ENCODE measurements around the gene EXOC8.

EXOC8 gene

DNA sequence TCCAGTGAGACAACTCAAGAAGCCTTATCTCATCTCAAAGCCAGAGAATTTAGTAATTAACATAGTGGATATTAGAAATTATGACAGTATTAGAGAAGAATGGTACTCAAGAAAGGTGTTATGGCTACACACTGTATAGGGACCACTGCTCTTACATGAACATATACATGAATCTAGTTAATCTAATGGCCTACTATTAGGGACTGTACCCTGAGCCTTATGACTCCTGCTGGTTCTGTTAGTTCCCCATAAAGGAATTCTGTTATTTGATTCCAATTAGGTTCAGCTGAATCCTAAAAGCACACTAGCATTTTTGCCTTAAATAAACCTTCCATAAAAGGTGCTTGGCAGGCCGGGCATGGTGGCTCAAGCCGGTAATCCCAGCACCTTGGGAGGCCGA, 44.8 kb upstream of the EXOC8 start:
- no CpG with 5 or more reads among the region's 3 CpGs for WGBS (ENCODE audit: extremely low coverage, insufficient coverage, low lambda C conversion rate)
- DNase-seq: no peak
- Histone ChIP-seq H2BK15ac (replicated peaks; ENCODE audit: low read depth) (no peak overlapping the region), H3K56ac (ENCODE audit: low read length) (no peak overlapping the region), H2AK5ac (ENCODE audit: low read length) (no peak overlapping the region), H3K4me1 (ENCODE audit: control insufficient read depth, low read depth, low read length) (no peaks in the 10 kb centered on the region), H2BK5ac (ENCODE audit: low read length) (no peak overlapping the region), H3K9ac (ENCODE audit: low read length) (no peak overlapping the region), H3K79me2 (ENCODE audit: control insufficient read depth, insufficient read depth, low read length) (no peaks in the 10 kb centered on the region), H4K8ac (ENCODE audit: low read depth, low read length) (no peak overlapping the region), H3K4ac (ENCODE audit: low read depth, low read length) (no peak overlapping the region), H3K4me2 (ENCODE audit: low read length) (no peak overlapping the region), H4K5ac (ENCODE audit: low read length) (no peak overlapping the region), H3K18ac (ENCODE audit: low read length) (no peak overlapping the region), H3K79me1 (ENCODE audit: low read length) (no peaks in the 10 kb centered on the region), H3K27me3 (ENCODE audit: insufficient read depth, low read length, poor library complexity) (no peaks in the 10 kb centered on the region), H3K4me3 (ENCODE audit: low read length) (no peak overlapping the region), H2BK120ac (ENCODE audit: low read depth, low read length) (no peak overlapping the region), H3K36me3 (ENCODE audit: control insufficient read depth, insufficient read depth, low read length) (no peaks in the 10 kb centered on the region), H3K27ac (ENCODE audit: low read depth, low read length) (no peak overlapping the region), H3K23ac (ENCODE audit: low read length) (no peak overlapping the region)

DNA sequence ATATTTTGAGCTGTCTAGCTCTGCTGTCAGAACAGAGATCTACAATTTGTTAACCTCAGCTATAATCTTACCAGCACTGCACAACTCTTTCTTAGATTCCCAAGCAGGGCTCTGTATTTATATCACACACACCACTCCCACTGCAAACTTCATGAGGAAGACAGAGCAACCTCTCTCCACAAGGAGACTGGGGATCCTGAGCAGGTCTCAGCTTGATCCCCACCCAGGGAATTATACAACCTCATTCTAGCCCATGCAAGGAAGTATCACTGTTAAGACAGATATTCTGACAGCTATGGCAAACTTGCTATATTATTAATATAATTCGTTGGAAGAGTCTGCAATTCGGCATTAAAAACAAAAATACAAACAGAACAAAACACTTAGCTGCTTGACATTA, 44.1 kb upstream of the EXOC8 start:
- WGBS (ENCODE audit: extremely low coverage, insufficient coverage, low lambda C conversion rate): no CpG with 5 or more reads among the region's 2 CpGs

GRCh38 chr1:231376875-231377549, 39.4 kb upstream of the EXOC8 start:
- H3K79me1 ChIP-seq (ENCODE audit: low read length): no peaks in the 10 kb centered on the region
- WGBS (ENCODE audit: extremely low coverage, insufficient coverage, low lambda C conversion rate): no CpG with 5 or more reads among the region's 5 CpGs
- no peak overlapping the region for H3K4ac ChIP-seq (ENCODE audit: low read depth, low read length)
- H2BK5ac ChIP-seq (ENCODE audit: low read length): no peak overlapping the region
- H3K18ac ChIP-seq (ENCODE audit: low read length): no peak overlapping the region
- H2BK120ac ChIP-seq (ENCODE audit: low read depth, low read length): no peak overlapping the region
- no peak overlapping the region for H2BK15ac ChIP-seq (replicated peaks; ENCODE audit: low read depth)
- DNase-seq: no peak
- no peak overlapping the region for H3K4me2 ChIP-seq (ENCODE audit: low read length)
- no peak overlapping the region for H3K9ac ChIP-seq (ENCODE audit: low read length)
- H3K4me1 ChIP-seq (ENCODE audit: control insufficient read depth, low read depth, low read length): no peaks in the 10 kb centered on the region
- H3K56ac ChIP-seq (ENCODE audit: low read length): no peak overlapping the region
- H3K23ac ChIP-seq (ENCODE audit: low read length): no peak overlapping the region
- H3K27me3 ChIP-seq (ENCODE audit: insufficient read depth, low read length, poor library complexity): no peaks in the 10 kb centered on the region
- no peaks in the 10 kb centered on the region for H3K79me2 ChIP-seq (ENCODE audit: control insufficient read depth, insufficient read depth, low read length)
- H4K5ac ChIP-seq (ENCODE audit: low read length): no peak overlapping the region
- H4K8ac ChIP-seq (ENCODE audit: low read depth, low read length): no peak overlapping the region
- no peaks in the 10 kb centered on the region for H3K36me3 ChIP-seq (ENCODE audit: control insufficient read depth, insufficient read depth, low read length)
- H3K4me3 ChIP-seq (ENCODE audit: low read length): no peak overlapping the region
- no peak overlapping the region for H2AK5ac ChIP-seq (ENCODE audit: low read length)
- H3K27ac ChIP-seq (ENCODE audit: low read depth, low read length): no peak overlapping the region

More for the DNA sequence above, 44.1 kb upstream of the EXOC8 start:
- Histone ChIP-seq H3K23ac (ENCODE audit: low read length) (no peak overlapping the region), H4K5ac (ENCODE audit: low read length) (no peak overlapping the region), H3K4me2 (ENCODE audit: low read length) (no peak overlapping the region), H2BK5ac (ENCODE audit: low read length) (no peak overlapping the region), H2BK120ac (ENCODE audit: low read depth, low read length) (no peak overlapping the region), H3K4me1 (ENCODE audit: control insufficient read depth, low read depth, low read length) (no peaks in the 10 kb centered on the region), H3K18ac (ENCODE audit: low read length) (no peak overlapping the region), H3K79me1 (ENCODE audit: low read length) (no peaks in the 10 kb centered on the region), H2BK15ac (replicated peaks; ENCODE audit: low read depth) (no peak overlapping the region), H3K4me3 (ENCODE audit: low read length) (no peak overlapping the region), H4K8ac (ENCODE audit: low read depth, low read length) (no peak overlapping the region), H3K79me2 (ENCODE audit: control insufficient read depth, insufficient read depth, low read length) (no peaks in the 10 kb centered on the region), H3K27ac (ENCODE audit: low read depth, low read length) (no peak overlapping the region), H3K27me3 (ENCODE audit: insufficient read depth, low read length, poor library complexity) (no peaks in the 10 kb centered on the region), H3K4ac (ENCODE audit: low read depth, low read length) (no peak overlapping the region), H3K9ac (ENCODE audit: low read length) (no peak overlapping the region), H3K56ac (ENCODE audit: low read length) (no peak overlapping the region), H3K36me3 (ENCODE audit: control insufficient read depth, insufficient read depth, low read length) (no peaks in the 10 kb centered on the region), H2AK5ac (ENCODE audit: low read length) (no peak overlapping the region)
- DNase-seq: no peak

DNA sequence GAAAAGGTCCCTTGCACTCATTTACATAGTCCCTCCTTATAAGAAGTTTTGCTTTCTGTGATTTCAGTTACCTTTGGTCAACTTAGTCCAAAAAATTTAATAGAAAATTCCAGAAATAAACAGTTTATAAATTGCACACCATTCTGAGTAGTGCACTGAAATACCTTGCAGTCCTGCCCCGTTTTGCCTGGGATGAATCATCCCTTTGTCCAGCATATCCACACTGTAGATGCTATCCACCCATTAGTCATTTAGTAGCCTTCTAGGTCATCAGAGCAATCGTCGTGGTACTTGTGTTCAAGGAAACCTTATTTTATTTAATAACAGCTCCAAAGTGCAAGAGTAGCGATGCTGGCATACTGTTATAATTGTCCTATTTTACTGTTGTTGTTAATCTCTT, 38.4 kb upstream of the EXOC8 start:
- no CpG with 5 or more reads among the region's 4 CpGs for WGBS (ENCODE audit: extremely low coverage, insufficient coverage, low lambda C conversion rate)
- no peak overlapping the region for H3K4me2 ChIP-seq (ENCODE audit: low read length)
- H4K8ac ChIP-seq (ENCODE audit: low read depth, low read length): no peak overlapping the region
- H3K27ac ChIP-seq (ENCODE audit: low read depth, low read length): no peak overlapping the region
- H3K79me1 ChIP-seq (ENCODE audit: low read length): no peaks in the 10 kb centered on the region
- no peak overlapping the region for H3K9ac ChIP-seq (ENCODE audit: low read length)
- H3K79me2 ChIP-seq (ENCODE audit: control insufficient read depth, insufficient read depth, low read length): no peaks in the 10 kb centered on the region
- H2AK5ac ChIP-seq (ENCODE audit: low read length): no peak overlapping the region
- no peak overlapping the region for H3K23ac ChIP-seq (ENCODE audit: low read length)
- no peak overlapping the region for H2BK120ac ChIP-seq (ENCODE audit: low read depth, low read length)
- H3K36me3 ChIP-seq (ENCODE audit: control insufficient read depth, insufficient read depth, low read length): no peaks in the 10 kb centered on the region
- H2BK5ac ChIP-seq (ENCODE audit: low read length): no peak overlapping the region
- no peak overlapping the region for H3K4ac ChIP-seq (ENCODE audit: low read depth, low read length)
- no peaks in the 10 kb centered on the region for H3K4me1 ChIP-seq (ENCODE audit: control insufficient read depth, low read depth, low read length)
- H3K56ac ChIP-seq (ENCODE audit: low read length): no peak overlapping the region
- H3K27me3 ChIP-seq (ENCODE audit: insufficient read depth, low read length, poor library complexity): no peaks in the 10 kb centered on the region
- H3K4me3 ChIP-seq (ENCODE audit: low read length): no peak overlapping the region
- H4K5ac ChIP-seq (ENCODE audit: low read length): no peak overlapping the region
- H3K18ac ChIP-seq (ENCODE audit: low read length): no peak overlapping the region
- DNase-seq: no peak
- H2BK15ac ChIP-seq (replicated peaks; ENCODE audit: low read depth): no peak overlapping the region

GRCh38 chr1:231374394-231374793, 36.7 kb upstream of the EXOC8 start:
- Histone ChIP-seq H3K4me2 (ENCODE audit: low read length) (no peak overlapping the region), H3K79me1 (ENCODE audit: low read length) (no peaks in the 10 kb centered on the region), H3K27ac (ENCODE audit: low read depth, low read length) (no peak overlapping the region), H4K8ac (ENCODE audit: low read depth, low read length) (no peak overlapping the region), H3K9ac (ENCODE audit: low read length) (no peak overlapping the region), H2BK15ac (replicated peaks; ENCODE audit: low read depth) (no peak overlapping the region), H2BK120ac (ENCODE audit: low read depth, low read length) (no peak overlapping the region), H2BK5ac (ENCODE audit: low read length) (no peak overlapping the region), H3K18ac (ENCODE audit: low read length) (no peak overlapping the region), H3K27me3 (ENCODE audit: insufficient read depth, low read length, poor library complexity) (no peaks in the 10 kb centered on the region), H3K79me2 (ENCODE audit: control insufficient read depth, insufficient read depth, low read length) (no peaks in the 10 kb centered on the region), H4K5ac (ENCODE audit: low read length) (no peak overlapping the region), H3K4ac (ENCODE audit: low read depth, low read length) (no peak overlapping the region), H2AK5ac (ENCODE audit: low read length) (no peak overlapping the region), H3K23ac (ENCODE audit: low read length) (no peak overlapping the region), H3K4me3 (ENCODE audit: low read length) (no peak overlapping the region), H3K36me3 (ENCODE audit: control insufficient read depth, insufficient read depth, low read length) (no peaks in the 10 kb centered on the region), H3K4me1 (ENCODE audit: control insufficient read depth, low read depth, low read length) (no peaks in the 10 kb centered on the region), H3K56ac (ENCODE audit: low read length) (no peak overlapping the region)
- DNase-seq: no peak
- no CpG with 5 or more reads among the region's 4 CpGs for WGBS (ENCODE audit: extremely low coverage, insufficient coverage, low lambda C conversion rate)

- no peak overlapping the region for H3K4me3 ChIP-seq (ENCODE audit: low read length)
- H3K27ac ChIP-seq (ENCODE audit: low read depth, low read length): no peak overlapping the region
- no peak overlapping the region for H2BK5ac ChIP-seq (ENCODE audit: low read length)
- H3K18ac ChIP-seq (ENCODE audit: low read length): no peak overlapping the region
- H3K4ac ChIP-seq (ENCODE audit: low read depth, low read length): no peak overlapping the region
- no peak overlapping the region for H3K4me2 ChIP-seq (ENCODE audit: low read length)
- H2AK5ac ChIP-seq (ENCODE audit: low read length): no peak overlapping the region
- H3K9ac ChIP-seq (ENCODE audit: low read length): no peak overlapping the region
- H2BK15ac ChIP-seq (replicated peaks; ENCODE audit: low read depth): no peak overlapping the region
- H3K79me2 ChIP-seq (ENCODE audit: control insufficient read depth, insufficient read depth, low read length): no peaks in the 10 kb centered on the region
- H2BK120ac ChIP-seq (ENCODE audit: low read depth, low read length): no peak overlapping the region
- no peak overlapping the region for H3K56ac ChIP-seq (ENCODE audit: low read length)
- no peaks in the 10 kb centered on the region for H3K4me1 ChIP-seq (ENCODE audit: control insufficient read depth, low read depth, low read length)
- H3K23ac ChIP-seq (ENCODE audit: low read length): no peak overlapping the region
- no peaks in the 10 kb centered on the region for H3K27me3 ChIP-seq (ENCODE audit: insufficient read depth, low read length, poor library complexity)
- H4K5ac ChIP-seq (ENCODE audit: low read length): no peak overlapping the region
- H4K8ac ChIP-seq (ENCODE audit: low read depth, low read length): no peak overlapping the region
- H3K36me3 ChIP-seq (ENCODE audit: control insufficient read depth, insufficient read depth, low read length): no peaks in the 10 kb centered on the region
- no peak for DNase-seq
- no peaks in the 10 kb centered on the region for H3K79me1 ChIP-seq (ENCODE audit: low read length)
Measured at GRCh38 chr1:231372501-231372900, 34.8 kb upstream of the EXOC8 start.

All from mesendoderm (in vitro differentiated cells).